CD4-positive, alpha-beta T cell treated with Interleukin-6 for 4 hours (primary cell): ENCODE data around the gene FGF22.
"Not testable (repeated sequence)": the region's sequence is repeated elsewhere in the genome, so short reads cannot be mapped to it uniquely, and the experiment has no call there.

Experiments used
- DNase-seq: peaks from one replicate; pipeline ENCODE4 v3.0.0-alpha.2; 2020; ENCODE audit warnings: mixed read lengths

The FGF22 gene

GRCh38 chr19:661427-662196, 21.9 kb downstream of the FGF22 start:
- peak; percentile 73 for DNase-seq

- peak; percentile 81 for DNase-seq
These were observed 22.7 kb downstream of the FGF22 start for GRCh38 chr19:662207-662961.

- DNase-seq, result peak; percentile 96
These were observed 23.4 kb downstream of the FGF22 start, which contains the start of gene RNF126 for GRCh38 chr19:662962-663681. Gene RNF126 (minus strand): TSS chr19:663214. CDS start chr19:663121, 93 bp downstream.

GRCh38 chr19:663682-664117, 24.0 kb downstream of the FGF22 start:
- DNase-seq, result no peak

GRCh38 chr19:664913-665443, 25.3 kb downstream of the FGF22 start:
- DNase-seq, result peak; percentile 86

GRCh38 chr19:666985-667573, 27.4 kb downstream of the FGF22 start:
- not testable (repeated sequence) for DNase-seq

GRCh38 chr19:668675-669434, 29.2 kb downstream of the FGF22 start:
- DNase-seq, result not testable (repeated sequence)

- no peak for DNase-seq
These were observed 31.0 kb downstream of the FGF22 start for GRCh38 chr19:670609-671075.

GRCh38 chr19:674282-675151, 34.8 kb downstream of the FGF22 start:
- DNase-seq, result no peak

GRCh38 chr19:676007-676338, 36.3 kb downstream of the FGF22 start:
- DNase-seq, result no peak

- DNase-seq, result no peak
These were observed 36.8 kb downstream of the FGF22 start, which contains the start of gene FSTL3 for GRCh38 chr19:676339-677105. Gene FSTL3 (plus strand): TSS chr19:676392. CDS start chr19:676424, 32 bp downstream.

- no peak for DNase-seq
These were observed 37.5 kb downstream of the FGF22 start for GRCh38 chr19:677201-677600.

GRCh38 chr19:677601-678436, 38.1 kb downstream of the FGF22 start:
- no peak for DNase-seq

- DNase-seq, result no peak
These were observed 39.2 kb downstream of the FGF22 start for GRCh38 chr19:678791-679388.

- DNase-seq, result peak; percentile 46
These were observed 40.0 kb downstream of the FGF22 start for GRCh38 chr19:679418-680286.

- peak; percentile 100 for DNase-seq
These were observed 40.8 kb downstream of the FGF22 start for GRCh38 chr19:680287-681028.
